WI38 (cell line): ENCODE data around the gene CHD9.

ENCODE experiments used
- H3K4me3 ChIP-seq: 2 replicates; pipeline ENCODE4 v1.5.1; 2011; ENCODE audit warnings: low read depth, mild to moderate bottlenecking, control low read depth, low read length
- CTCF ChIP-seq: IDR thresholded peaks from 2 replicates; pipeline ENCODE4 v1.5.1; 2012; ENCODE audit warnings: low read depth, mild to moderate bottlenecking, control low read depth, low read length

CHD9 gene

GRCh38 chr16:53091466-53092211 lies 36.8 kb downstream of the CHD9 start:
- peak overlapping the region; percentile 32 for H3K4me3 ChIP-seq
- no peak for TF ChIP-seq CTCF

GRCh38 chr16:53092284-53092683 lies 37.5 kb downstream of the CHD9 start:
- no peak for TF ChIP-seq CTCF
- H3K4me3 ChIP-seq, result no peak overlapping the region

GRCh38 chr16:53093162-53093744 lies 38.5 kb downstream of the CHD9 start:
- H3K4me3 ChIP-seq, result no peak overlapping the region
- TF ChIP-seq CTCF, result no peak

GRCh38 chr16:53094013-53094630 lies 39.3 kb downstream of the CHD9 start:
- H3K4me3 ChIP-seq, result no peak overlapping the region
- TF ChIP-seq CTCF, result no peak

GRCh38 chr16:53097190-53097589 lies 42.4 kb downstream of the CHD9 start:
- H3K4me3 ChIP-seq, result no peak overlapping the region
- no peak for TF ChIP-seq CTCF

GRCh38 chr16:53098526-53099317 lies 43.9 kb downstream of the CHD9 start:
- peak overlapping the region; percentile 51 for H3K4me3 ChIP-seq
- TF ChIP-seq CTCF, result no peak
